ENCODE data around the gene TPST2.

The TPST2 gene

GRCh38 chr22:26556904-26557303 is 33.0 kb downstream of the TPST2 start:
- no peak overlapping the region for H3K27ac ChIP-seq
- TF ChIP-seq ZFX (IDR thresholded peaks at IDR 0.05) (no peak), CTCF (conservative IDR thresholded peaks at IDR 0.05) (no peak)

- H3K27ac ChIP-seq = no peak overlapping the region
- TF ChIP-seq CTCF (conservative IDR thresholded peaks at IDR 0.05) (no peak), ZFX (IDR thresholded peaks at IDR 0.05) (no peak)
Measured at GRCh38 chr22:26555478-26555877, 34.5 kb downstream of the TPST2 start.

GRCh38 chr22:26554956-26555355 is 35.0 kb downstream of the TPST2 start:
- no peak overlapping the region for H3K27ac ChIP-seq
- TF ChIP-seq CTCF (conservative IDR thresholded peaks at IDR 0.05) (no peak), ZFX (IDR thresholded peaks at IDR 0.05) (no peak)

- H3K27ac ChIP-seq = no peak overlapping the region
- TF ChIP-seq ZFX (IDR thresholded peaks at IDR 0.05) = no peak
- TF ChIP-seq CTCF (conservative IDR thresholded peaks at IDR 0.05) = no peak
Measured at GRCh38 chr22:26553056-26553752, 36.7 kb downstream of the TPST2 start.

- TF ChIP-seq ZFX (IDR thresholded peaks at IDR 0.05) (no peak), CTCF (conservative IDR thresholded peaks at IDR 0.05) (no peak)
- no peak overlapping the region for H3K27ac ChIP-seq
Measured at GRCh38 chr22:26552466-26552865, 37.5 kb downstream of the TPST2 start.

GRCh38 chr22:26551568-26551967 is 38.4 kb downstream of the TPST2 start:
- H3K27ac ChIP-seq = no peak overlapping the region
- TF ChIP-seq ZFX (IDR thresholded peaks at IDR 0.05) = no peak
- TF ChIP-seq CTCF (conservative IDR thresholded peaks at IDR 0.05) = no peak

GRCh38 chr22:26550498-26551033 is 39.4 kb downstream of the TPST2 start:
- TF ChIP-seq ZFX (IDR thresholded peaks at IDR 0.05) = no peak
- no peak for TF ChIP-seq CTCF (conservative IDR thresholded peaks at IDR 0.05)

More at GRCh38 chr22:26550498-26551033, 39.4 kb downstream of the TPST2 start:
- H3K27ac ChIP-seq = no peak overlapping the region

All from C4-2B (cell line).